Naive thymus-derived CD8-positive, alpha-beta T cell (primary cell): ENCODE results near the gene ITGA8. TPM values are rescaled to one million over a fixed set of nuclear protein-coding genes. Genes with fewer than 3 reads are reported as not detected.
"Not testable (repeated sequence)": the region's sequence is repeated elsewhere in the genome, so short reads cannot be mapped to it uniquely, and the experiment has no call there.

Experiments used
- ATAC-seq, 2 donors: fragments of 150-1000 bp; cut with Tn5 transposase in 1 of 2; sonication (Bioruptor Pico), chemical (Tn5 transposase) in 1 of 2; 1 replicate in 1 of 2; 2 replicates in 1 of 2; pipeline ENCODE4 v1.10.0; 2021; ENCODE audit warnings: mild to moderate bottlenecking in 2 of 2, moderate library complexity in 2 of 2
- POLR2A ChIA-PET: fragments of 350-600 bp; sonication (Branson Sonifier 250); formaldehyde crosslinking; loops from one replicate; lab custom pipeline; 2021; ENCODE audit warnings: antibody characterized with exemption; lab: Charles Lee
- DNase-seq, 10 donors: peaks; one replicate each; pipeline versions ENCODE4 v3.0.0 to v3.0.0-alpha.2; 2020 to 2022
- H3K27ac Mint-ChIP-seq, 10 donors: one replicate each; pipeline ENCODE4 v1.8.0; 2020 to 2022; ENCODE audit warnings: mild to moderate bottlenecking in 10 of 10, mixed read lengths in 10 of 10, moderate library complexity in 4 of 10, inconsistent platforms in 1 of 10
- H3K27me3 Mint-ChIP-seq, 5 donors: one replicate each; pipeline ENCODE4 v1.8.0; 2021 to 2022; ENCODE audit warnings: mixed read lengths in 5 of 5
- H3K36me3 Mint-ChIP-seq, 3 donors: one replicate each; pipeline ENCODE4 v1.8.0; 2020 to 2022; ENCODE audit warnings: mixed read lengths in 3 of 3, mild to moderate bottlenecking in 2 of 3, inconsistent platforms in 1 of 3
- H3K4me1 Mint-ChIP-seq, 4 donors: one replicate each; pipeline ENCODE4 v1.8.0; 2021 to 2022; ENCODE audit warnings: mixed read lengths in 4 of 4
- H3K4me3 Mint-ChIP-seq, 10 donors: one replicate each; pipeline ENCODE4 v1.8.0; 2020 to 2022; ENCODE audit warnings: mild to moderate bottlenecking in 10 of 10, mixed read lengths in 10 of 10, moderate library complexity in 6 of 10, inconsistent platforms in 1 of 10
- H3K9me3 Mint-ChIP-seq, 9 donors: one replicate each; pipeline ENCODE4 v1.8.0; 2020 to 2022; ENCODE audit warnings: mixed read lengths in 9 of 9, mild to moderate bottlenecking in 3 of 9, inconsistent platforms in 1 of 9, moderate library complexity in 1 of 9
- polyA plus RNA-seq, 3 donors: library from polyadenylated mRNA; unstranded; fragments of 300-500 nt; fragmentation: Illumina TruSeq; gene quantifications; one replicate each; pipeline ENCODE4 v1.2.3, GENCODE V29; 2021
- total RNA-seq, 8 experiments: library from RNA in 2 of 8; stranded (reverse) in 2 of 8; gene quantifications; one replicate each; pipeline ENCODE4 v1.2.3 and lab custom pipeline; 2021 to 2026

Gene ITGA8
- total RNA-seq (not detected), polyA plus RNA-seq (not detected), total RNA-seq (lab: John Stamatoyannopoulos, UW) (0 to 0.49 (median 0.04) reads per million in 6 experiments)

- peaks cover 22 to 66% (median 46%) of the 10 kb centered on the region in 5 donors for H3K27me3 Mint-ChIP-seq
- peak within 1 kb of the TSS in 3 of 10 donors; percentile 28 to 47 (median 36) for H3K4me3 Mint-ChIP-seq
- peaks cover 2 to 10% (median 5%) of the 10 kb centered on the region in 4 donors for H3K4me1 Mint-ChIP-seq
- POLR2A ChIA-PET = no interaction called here
- ATAC-seq (no peak), DNase-seq (no peak)
- H3K27ac Mint-ChIP-seq = peak within 1 kb of the TSS in 1 of 10 donors; percentile 35
- H3K36me3 Mint-ChIP-seq = peaks cover 0 to 3% (median 0%) of the 10 kb centered on the region in 3 donors
- H3K9me3 Mint-ChIP-seq = no peaks in the 10 kb centered on the region
Measured at GRCh38 chr10:15719899-15720634, at the start of gene ITGA8. Gene ITGA8, minus strand, starts transcription at chr10:15719922. Its CDS starts 151 bp downstream, at chr10:15719771.

- Mint-ChIP-seq H3K27me3 (peaks cover 0 to 8% (median 1%) of the 10 kb centered on the region in 5 donors), H3K27ac (no peak overlapping the region), H3K4me1 (no peaks in the 10 kb centered on the region), H3K36me3 (peaks cover 7 to 28% (median 8%) of the 10 kb centered on the region in 3 donors), H3K4me3 (no peak overlapping the region), H3K9me3 (peaks cover 2 to 34% (median 15%) of the 10 kb centered on the region in 9 donors)
- ATAC-seq = no peak
- POLR2A ChIA-PET = no interaction called here
- DNase-seq = no peak
Measured at GRCh38 chr10:15764892-15765454, 45.3 kb upstream of the ITGA8 start.

GRCh38 chr10:15763006-15763405, 43.3 kb upstream of the ITGA8 start:
- no peak for ATAC-seq
- H3K36me3 Mint-ChIP-seq = peaks cover 0 to 11% (median 3%) of the 10 kb centered on the region in 3 donors

GRCh38 chr10:15762239-15762638, 42.5 kb upstream of the ITGA8 start:
- peaks cover 0 to 13% (median 2%) of the 10 kb centered on the region in 5 donors for H3K27me3 Mint-ChIP-seq
- DNase-seq, POLR2A ChIA-PET, H3K27ac Mint-ChIP-seq, ATAC-seq, H3K4me3 Mint-ChIP-seq, H3K4me1 Mint-ChIP-seq: not testable (repeated sequence)
- H3K36me3 Mint-ChIP-seq = peaks cover 0 to 11% (median 3%) of the 10 kb centered on the region in 3 donors
- H3K9me3 Mint-ChIP-seq = peaks cover 0 to 27% (median 14%) of the 10 kb centered on the region in 9 donors

More at GRCh38 chr10:15763006-15763405, 43.3 kb upstream of the ITGA8 start:
- Mint-ChIP-seq H3K27me3 (peaks cover 0 to 13% (median 2%) of the 10 kb centered on the region in 5 donors), H3K4me1 (no peaks in the 10 kb centered on the region), H3K9me3 (peaks cover 0 to 34% (median 14%) of the 10 kb centered on the region in 9 donors), H3K27ac (peak overlapping the region in 1 of 10 donors; percentile 42), H3K4me3 (no peak overlapping the region)
- POLR2A ChIA-PET = no interaction called here
- DNase-seq = no peak

GRCh38 chr10:15761224-15761623, 41.5 kb upstream of the ITGA8 start:
- H3K4me1 Mint-ChIP-seq, H3K4me3 Mint-ChIP-seq, H3K27ac Mint-ChIP-seq, DNase-seq, POLR2A ChIA-PET, ATAC-seq: not testable (repeated sequence)
- Mint-ChIP-seq H3K36me3 (peaks cover 0 to 11% (median 3%) of the 10 kb centered on the region in 3 donors), H3K27me3 (peaks cover 4 to 20% (median 6%) of the 10 kb centered on the region in 5 donors), H3K9me3 (peaks cover 0 to 23% (median 12%) of the 10 kb centered on the region in 9 donors)

- no peaks in the 10 kb centered on the region for H3K4me1 Mint-ChIP-seq
- H3K4me3 Mint-ChIP-seq = no peak overlapping the region
- POLR2A ChIA-PET = no interaction called here
- peaks cover 6 to 24% (median 8%) of the 10 kb centered on the region in 5 donors for H3K27me3 Mint-ChIP-seq
- no peak overlapping the region for H3K27ac Mint-ChIP-seq
- no peak for DNase-seq
- no peak for ATAC-seq
- peaks cover 0 to 23% (median 12%) of the 10 kb centered on the region in 9 donors for H3K9me3 Mint-ChIP-seq
- peaks cover 0 to 11% (median 3%) of the 10 kb centered on the region in 3 donors for H3K36me3 Mint-ChIP-seq
Measured at GRCh38 chr10:15760681-15761080, 41.0 kb upstream of the ITGA8 start.

- peaks cover 0 to 12% (median 4%) of the 10 kb centered on the region in 9 donors for H3K9me3 Mint-ChIP-seq
- peaks cover 0 to under 1% (median 0%) of the 10 kb centered on the region in 3 donors for H3K36me3 Mint-ChIP-seq
- POLR2A ChIA-PET = no interaction called here
- H3K27me3 Mint-ChIP-seq = peaks cover 6 to 24% (median 11%) of the 10 kb centered on the region in 5 donors
- no peak overlapping the region for H3K4me3 Mint-ChIP-seq
- DNase-seq (no peak), ATAC-seq (no peak)
- H3K4me1 Mint-ChIP-seq = no peaks in the 10 kb centered on the region
- no peak overlapping the region for H3K27ac Mint-ChIP-seq
Measured at GRCh38 chr10:15759265-15759664, 39.5 kb upstream of the ITGA8 start.

GRCh38 chr10:15758618-15759017, 38.9 kb upstream of the ITGA8 start:
- no peaks in the 10 kb centered on the region for H3K4me1 Mint-ChIP-seq
- POLR2A ChIA-PET = no interaction called here

GRCh38 chr10:15754937-15755336, 35.2 kb upstream of the ITGA8 start:
- Mint-ChIP-seq H3K4me1 (no peaks in the 10 kb centered on the region), H3K27ac (no peak overlapping the region), H3K4me3 (no peak overlapping the region), H3K27me3 (peaks cover 12 to 34% (median 21%) of the 10 kb centered on the region in 5 donors), H3K36me3 (no peaks in the 10 kb centered on the region), H3K9me3 (peaks cover 0 to 1% (median 0%) of the 10 kb centered on the region in 9 donors)
- DNase-seq = no peak
- ATAC-seq = no peak
- POLR2A ChIA-PET = no interaction called here

More at GRCh38 chr10:15758618-15759017, 38.9 kb upstream of the ITGA8 start:
- no peak for ATAC-seq
- Mint-ChIP-seq H3K36me3 (no peaks in the 10 kb centered on the region), H3K9me3 (peaks cover 0 to 9% (median 4%) of the 10 kb centered on the region in 9 donors), H3K27ac (no peak overlapping the region), H3K4me3 (no peak overlapping the region), H3K27me3 (peaks cover 6 to 24% (median 15%) of the 10 kb centered on the region in 5 donors)
- no peak for DNase-seq

- ATAC-seq = no peak
- DNase-seq = no peak
- POLR2A ChIA-PET = no interaction called here
- Mint-ChIP-seq H3K9me3 (peaks cover 0 to 1% (median 0%) of the 10 kb centered on the region in 9 donors), H3K27me3 (peaks cover 8 to 29% (median 21%) of the 10 kb centered on the region in 5 donors), H3K4me1 (no peaks in the 10 kb centered on the region), H3K36me3 (no peaks in the 10 kb centered on the region), H3K4me3 (no peak overlapping the region), H3K27ac (no peak overlapping the region)
Measured at GRCh38 chr10:15751046-15751445, 31.3 kb upstream of the ITGA8 start.

GRCh38 chr10:15748126-15748525, 28.4 kb upstream of the ITGA8 start:
- Mint-ChIP-seq H3K4me3 (no peak overlapping the region), H3K9me3 (peaks cover 0 to 1% (median 0%) of the 10 kb centered on the region in 9 donors), H3K27ac (no peak overlapping the region), H3K27me3 (peaks cover 7 to 27% (median 18%) of the 10 kb centered on the region in 5 donors), H3K36me3 (no peaks in the 10 kb centered on the region), H3K4me1 (no peaks in the 10 kb centered on the region)
- POLR2A ChIA-PET = no interaction called here
- DNase-seq (no peak), ATAC-seq (no peak)

GRCh38 chr10:15747632-15748031, 27.9 kb upstream of the ITGA8 start:
- H3K27me3 Mint-ChIP-seq = peaks cover 4 to 22% (median 13%) of the 10 kb centered on the region in 5 donors
- POLR2A ChIA-PET = no interaction called here
- peaks cover 0 to under 1% (median 0%) of the 10 kb centered on the region in 9 donors for H3K9me3 Mint-ChIP-seq
- H3K27ac Mint-ChIP-seq = no peak overlapping the region
- H3K4me3 Mint-ChIP-seq = no peak overlapping the region
- H3K36me3 Mint-ChIP-seq = no peaks in the 10 kb centered on the region
- H3K4me1 Mint-ChIP-seq = no peaks in the 10 kb centered on the region
- ATAC-seq (no peak), DNase-seq (no peak)

- Mint-ChIP-seq H3K27me3 (peaks cover 6 to 28% (median 9%) of the 10 kb centered on the region in 5 donors), H3K4me1 (no peaks in the 10 kb centered on the region), H3K4me3 (no peak overlapping the region), H3K9me3 (peaks cover 0 to 2% (median 0%) of the 10 kb centered on the region in 9 donors), H3K36me3 (no peaks in the 10 kb centered on the region), H3K27ac (no peak overlapping the region)
- ATAC-seq (no peak), DNase-seq (no peak)
- POLR2A ChIA-PET = no interaction called here
Measured at GRCh38 chr10:15745751-15746150, 26.0 kb upstream of the ITGA8 start.
